HepG2 (cell line): Measurements from ENCODE around the gene DNMT3B. TPM values are rescaled to one million over a fixed set of nuclear protein-coding genes. Genes with fewer than 3 reads are reported as not detected.

Experiments
- ATAC-seq: fragments of 200-7000 bp; cut with Tn5 transposase; 3 replicates; pipeline ENCODE4 v1.9.1; 2020; ENCODE audit warnings: mild to moderate bottlenecking, moderate library complexity
- Bru-seq: library from RNA; stranded (reverse); fragments of 400-500 nt; gene quantifications from one replicate; lab custom pipeline; 2021; lab: Mats Ljungman, UMichigan
- BruChase-seq, 2 experiments: library from RNA; stranded (reverse); fragments of 400-500 nt; gene quantifications; one replicate each; lab custom pipeline; 2021; lab: Mats Ljungman, UMichigan
- BruUV-seq: library from RNA; stranded (reverse); fragments of 400-500 nt; replicated peaks from 2 replicates; lab custom pipeline; 2021; lab: Mats Ljungman, UMichigan
- CTCF ChIA-PET: fragments of 300-600 bp; formaldehyde crosslinking; extraction: SDS; loops from one replicate; lab custom pipeline; 2021; ENCODE audit warnings: low total read pairs, inconsistent platforms, low intra/inter-chr PET ratio; lab: Yijun Ruan, JAX
- POLR2A ChIA-PET: fragments of 350-600 bp; sonication (Branson Sonifier 250); formaldehyde crosslinking; loops from one replicate; lab custom pipeline; 2020; ENCODE audit warnings: antibody characterized with exemption, inconsistent platforms; lab: Yijun Ruan, JAX
- DNase-seq: peaks from one replicate; pipeline ENCODE4 v3.0.0-alpha.2; 2015; ENCODE audit warnings: low spot score
- FAIRE-seq: peaks from 3 replicates; lab custom pipeline; 2011; peaks lifted over from hg19 to GRCh38; lab: Jason Lieb, UNC
- H2AFZ ChIP-seq: one replicate; pipeline ENCODE4 v1.6.1; 2011; ENCODE audit warnings: low read length, inconsistent platforms
- H3K27ac ChIP-seq: fragments of 300-600 bp; 3 replicates; pipeline ENCODE4 v1.8.0; 2011; ENCODE audit warnings: mixed run types, mild to moderate bottlenecking, mixed read lengths, low read length, inconsistent platforms; ENCODE audit not compliant: insufficient read depth; ENCODE audit errors: extremely low read length
- H3K27me3 ChIP-seq, 2 experiments: fragments of 200-600 bp in 1 of 2; 2 replicates in 1 of 2; 3 replicates in 1 of 2; pipeline versions ENCODE4 v1.6.0 to v1.8.0; 2011; ENCODE audit warnings: low read length in 2 of 2, mild to moderate bottlenecking in 2 of 2, moderate library complexity in 2 of 2, inconsistent platforms in 1 of 2; ENCODE audit not compliant: insufficient read depth in 2 of 2, control insufficient read depth in 1 of 2
- H3K36me3 ChIP-seq, 2 experiments: fragments of 200-600 bp in 1 of 2; replicated peaks in 1 of 2; 2 replicates in 1 of 2; 3 replicates in 1 of 2; pipeline versions ENCODE4 v1.5.1 to v1.8.0; 2011; ENCODE audit warnings: low read length in 2 of 2, inconsistent platforms in 1 of 2; ENCODE audit not compliant: insufficient read depth in 2 of 2, control insufficient read depth in 1 of 2
- H3K4me1 ChIP-seq: 2 replicates; pipeline ENCODE4 v1.5.1; 2012; ENCODE audit warnings: low read length, inconsistent platforms; ENCODE audit not compliant: insufficient read depth
- H3K4me2 ChIP-seq: 2 replicates; pipeline ENCODE4 v1.6.0; 2011; ENCODE audit warnings: low read depth, low read length, inconsistent platforms
- H3K4me3 ChIP-seq, 3 experiments: fragments of 200-600 bp in 1 of 3; sonication (generic), shearing (Covaris generic) in 1 of 3; replicated peaks in 1 of 3; 2 replicates each; pipeline ENCODE4 v1.5.1; 2011 to 2016; ENCODE audit warnings: low read length in 3 of 3, inconsistent platforms in 2 of 3, low read depth in 2 of 3, mild to moderate bottlenecking in 2 of 3, control low read depth in 1 of 3, mixed read lengths in 1 of 3; ENCODE audit not compliant: insufficient read depth in 1 of 3
- H3K79me2 ChIP-seq: one replicate; pipeline ENCODE4 v1.6.1; 2011; ENCODE audit warnings: low read length, inconsistent platforms; ENCODE audit not compliant: insufficient read depth
- H3K9ac ChIP-seq: 2 replicates; pipeline ENCODE4 v1.6.0; 2011; ENCODE audit warnings: mild to moderate bottlenecking, low read depth, low read length, inconsistent platforms; ENCODE audit not compliant: insufficient read depth
- H3K9me3 ChIP-seq: 2 replicates; pipeline ENCODE4 v1.5.1; 2012; ENCODE audit warnings: mild to moderate bottlenecking, low read length
- H4K20me1 ChIP-seq: 2 replicates; pipeline ENCODE4 v1.6.0; 2011; ENCODE audit warnings: inconsistent platforms, mild to moderate bottlenecking, low read length, moderate library complexity; ENCODE audit not compliant: insufficient read depth
- DNMT1 ChIP-seq: sonication (generic); formaldehyde crosslinking; IDR thresholded peaks from 2 replicates; pipeline ENCODE4 v1.5.1; 2020; ENCODE audit warnings: mild to moderate bottlenecking, missing genetic modification reagents
- FOSL2 ChIP-seq: sonication (generic); formaldehyde crosslinking; IDR thresholded peaks from 2 replicates; pipeline ENCODE4 v1.4.0; 2020; ENCODE audit warnings: missing genetic modification reagents
- TEAD2 ChIP-seq: sonication (generic); formaldehyde crosslinking; IDR thresholded peaks from 2 replicates; pipeline ENCODE4 v1.9.0; 2021; ENCODE audit warnings: missing genetic modification reagents
- THYN1 ChIP-seq: sonication (generic); formaldehyde crosslinking; IDR thresholded peaks from 2 replicates; pipeline ENCODE4 v1.8.1; 2023; ENCODE audit warnings: low read depth, mild to moderate bottlenecking, moderate library complexity, missing genetic modification reagents, borderline replicate concordance
- ZNF205 ChIP-seq: IDR thresholded peaks from 2 replicates; pipeline ENCODE4 v1.6.1; 2018; ENCODE audit warnings: missing biosample characterization, missing genetic modification reagents
- ZNF451 ChIP-seq: sonication (generic); formaldehyde crosslinking; IDR thresholded peaks from 2 replicates; pipeline ENCODE4 v1.5.0; 2020; ENCODE audit warnings: mild to moderate bottlenecking, missing genetic modification reagents
- WGBS: methylation state at CpG from one replicate; pipeline ENCODE4 v1.1.6; 2017; ENCODE audit warnings: low lambda C conversion rate; 5-methylcytosine and 5-hydroxymethylcytosine counted together
- in situ Hi-C: cut with HindIII; loops from 2 replicates; pipeline ENCODE4 v1.10.0; 2017; ENCODE audit warnings: low pct_unique_long_range_greater_than_20kb; ENCODE audit not compliant: extremely low pct_ligation_motif_present
- intact Hi-C: fragments of 100-400 bp; cut with micrococcal nuclease; formaldehyde crosslinking; loops from one replicate; pipeline ENCODE4 v1.10.0; 2022; ENCODE audit not compliant: unreplicated experiment
- long read RNA-seq, 2 experiments: library from RNA in 1 of 2; library from polyadenylated mRNA in 1 of 2; stranded (forward) in 1 of 2; unstranded in 1 of 2; transcript quantifications; one replicate each; pipeline ENCODE4 v2.0.0, GENCODE V29; 2019 to 2022
- polyA minus RNA-seq, 3 experiments: library from RNA; depleted of rRNA, polyadenylated mRNA; stranded (reverse); fragments of >200 nt; gene quantifications; 2 replicates each; pipeline ENCODE4 v1.2.3, GENCODE V29; 2011; ENCODE audit warnings: low replicate concordance in 1 of 3
- polyA plus RNA-seq, 8 experiments: library from polyadenylated mRNA; depleted of rRNA in 3 of 8; stranded (reverse) in 7 of 8; unstranded in 1 of 8; fragments of >200 nt; fragmentation: Illumina TruSeq in 4 of 8; extraction: Trizol in 4 of 8; gene quantifications; 2 replicates each; pipeline versions ENCODE4 v1.2.1 to v1.2.3, GENCODE V29; 2011 to 2016; ENCODE audit warnings: low read depth in 4 of 8, missing spikeins in 1 of 8, mixed read lengths in 1 of 8; ENCODE audit not compliant: insufficient read depth in 1 of 8
- total RNA-seq, 5 experiments: library from RNA; depleted of rRNA; stranded (reverse); fragments of >200 nt; fragmentation: Illumina TruSeq; extraction: Trizol; gene quantifications; 2 replicates each; pipeline ENCODE4 v1.2.3, GENCODE V29; 2016; ENCODE audit warnings: low read depth in 1 of 5
- TF ChIP-seq, protein P1 (sequence below): sonication (generic); formaldehyde crosslinking; IDR thresholded peaks from 2 replicates; pipeline ENCODE4 v1.4.0; 2020; ENCODE audit warnings: missing genetic modification reagents
- TF ChIP-seq, protein P2 (sequence below): sonication (generic); formaldehyde crosslinking; IDR thresholded peaks from 2 replicates; pipeline ENCODE4 v1.5.0; 2020; ENCODE audit warnings: mild to moderate bottlenecking, missing genetic modification reagents, borderline replicate concordance
- TF ChIP-seq, protein P3 (sequence below): IDR thresholded peaks from 2 replicates; pipeline ENCODE4 v1.6.1; 2012; ENCODE audit warnings: low read depth, low read length, improper control_type of control experiment

Gene DNMT3B
- total RNA-seq (2016; rRNA removed; fragmentation: Illumina TruSeq; extraction: Trizol) (13.2 and 13.9 TPM in 2 replicates), polyA plus RNA-seq (2011; rRNA removed) (3.8 and 4.5 TPM in 2 replicates), polyA minus RNA-seq (2011; rRNA and poly(A)+ RNA removed; ENCODE audit: low replicate concordance) (4.9 and 9.1 TPM in 2 replicates), Bru-seq, nascent RNA (percentile 47 among the genes with signal in this experiment), BruChase-seq, experiment 1, labeled RNA remaining after a 6-hour chase (percentile 52 among the genes with signal in this experiment), BruChase-seq, experiment 2, labeled RNA remaining after a 2-hour chase (percentile 53 among the genes with signal in this experiment)
- 4.8 and 5.6 TPM in 2 replicates for total RNA-seq (2016; cell fraction: cytosol; rRNA removed; fragmentation: Illumina TruSeq; extraction: Trizol; ENCODE audit: low read depth)
- total RNA-seq (2016; cell fraction: insoluble cytoplasmic fraction; rRNA removed; fragmentation: Illumina TruSeq; extraction: Trizol), result 12.3 and 14.0 TPM in 2 replicates
- 7.7 TPM in 2 replicates for total RNA-seq (2016; cell fraction: membrane; rRNA removed; fragmentation: Illumina TruSeq; extraction: Trizol)
- 11.8 and 13.9 TPM in 2 replicates for total RNA-seq (2016; cell fraction: nucleus; rRNA removed; fragmentation: Illumina TruSeq; extraction: Trizol)
- 2.1 and 2.3 TPM in 2 replicates for polyA plus RNA-seq (2011; cell fraction: cytosol; rRNA removed)
- 9.9 and 12.6 TPM in 2 replicates for polyA plus RNA-seq (2011; cell fraction: nucleus; rRNA removed)
- 2.3 and 4.4 TPM in 2 replicates for polyA plus RNA-seq (2012)
- 0.97 and 1.1 TPM in 2 replicates for polyA plus RNA-seq (2016; cell fraction: cytosol; fragmentation: Illumina TruSeq; extraction: Trizol; ENCODE audit: low read depth)
- 12.3 and 14.5 TPM in 2 replicates for polyA plus RNA-seq (2016; cell fraction: insoluble cytoplasmic fraction; fragmentation: Illumina TruSeq; extraction: Trizol; ENCODE audit: low read depth)
- 3.8 and 4.4 TPM in 2 replicates for polyA plus RNA-seq (2016; cell fraction: membrane; fragmentation: Illumina TruSeq; extraction: Trizol; ENCODE audit: low read depth)
- 27.6 and 29.8 TPM in 2 replicates for polyA plus RNA-seq (2016; cell fraction: nucleus; fragmentation: Illumina TruSeq; extraction: Trizol; ENCODE audit: insufficient read depth, low read depth)
- 1.8 and 2.3 TPM in 2 replicates for polyA minus RNA-seq (2011; cell fraction: cytosol; rRNA and poly(A)+ RNA removed)
- polyA minus RNA-seq (2011; cell fraction: nucleus; rRNA and poly(A)+ RNA removed), result 2.6 and 3.0 TPM in 2 replicates
- long read RNA-seq, experiment 1, partial matches to known transcripts, result 0 of 1 reads
- long read RNA-seq, experiment 1, other reads (novel, unspliced or antisense), result 1 of 1 reads
- long read RNA-seq, experiment 2, full-length matches to known transcripts, result 1 of 4 reads
- long read RNA-seq, experiment 2, partial matches to known transcripts, result 0 of 4 reads
- long read RNA-seq, experiment 2, other reads (novel, unspliced or antisense), result 3 of 4 reads

DNA sequence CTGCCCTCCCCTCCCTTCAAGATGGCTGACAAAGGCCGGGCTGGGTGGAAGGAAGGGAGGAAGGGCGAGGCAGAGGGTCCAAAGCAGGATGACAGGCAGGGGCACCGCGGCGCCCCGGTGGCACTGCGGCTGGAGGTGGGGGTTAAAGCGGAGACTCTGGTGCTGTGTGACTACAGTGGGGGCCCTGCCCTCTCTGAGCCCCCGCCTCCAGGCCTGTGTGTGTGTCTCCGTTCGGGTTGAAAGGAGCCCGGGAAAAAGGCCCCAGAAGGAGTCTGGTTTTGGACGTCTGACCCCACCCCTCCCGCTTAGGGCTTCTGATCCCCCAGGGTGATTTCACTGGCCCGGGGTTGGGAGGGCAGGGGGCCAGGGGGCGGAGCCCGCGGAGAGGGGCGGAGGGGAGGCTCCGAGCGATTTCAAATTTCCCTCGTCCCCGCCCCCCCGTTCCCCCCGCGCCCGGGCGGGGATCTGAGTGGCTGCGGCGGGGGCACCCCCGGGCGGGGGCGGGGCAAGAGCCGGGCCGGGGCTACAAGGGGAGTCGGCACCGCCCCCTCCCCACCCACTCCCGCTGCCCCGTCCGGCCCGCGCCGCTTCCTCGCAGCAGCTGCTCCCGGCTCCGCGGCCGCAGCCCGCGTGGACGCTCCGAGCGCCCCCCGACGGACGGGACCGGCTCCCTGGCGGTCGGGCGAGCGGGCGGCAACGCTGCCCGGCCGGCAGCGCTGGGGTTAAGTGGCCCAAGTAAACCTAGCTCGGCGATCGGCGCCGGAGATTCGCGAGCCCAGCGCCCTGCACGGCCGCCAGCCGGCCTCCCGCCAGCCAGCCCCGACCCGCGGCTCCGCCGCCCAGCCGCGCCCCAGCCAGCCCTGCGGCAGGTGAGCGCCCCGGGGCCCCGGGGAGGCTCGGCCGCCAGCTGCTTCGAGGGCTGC is at the start of gene DNMT3B:
Gene DNMT3B (plus strand): TSS at position 555 of the 923 bp plus-strand sequence. CDS start 17,939 bp downstream, outside the sequence.
- BruUV-seq, result no TSS peak
- intact Hi-C loops (loop anchor here (1.0 to 5.0 kb wide), 3 partner anchors 19 to 90 kb away; partner anchors contain the start of genes C20orf203 and COMMD7), in situ Hi-C loops (loop anchor here (25.0 kb wide), 1 partner anchor 250 kb away; no protein-coding TSS in a partner anchor)
- H3K27ac ChIP-seq, result peak within 1 kb of the TSS; percentile 24
- peak within 1 kb of the TSS; percentile 75 for H3K9ac ChIP-seq
- DNase-seq (peak; percentile 60), ATAC-seq (peak; percentile 79), FAIRE-seq (no peak)
- peaks cover 61% of the 10 kb centered on the region for H3K4me1 ChIP-seq
- no peaks in the 10 kb centered on the region; a peak in 1 of 5 replicates for H3K27me3 ChIP-seq
- H3K9me3 ChIP-seq, result no peaks in the 10 kb centered on the region
- WGBS, result 1% methylated on average over 38 of the region's 92 CpGs
- H2AFZ ChIP-seq, result peak within 1 kb of the TSS; percentile 56
- peak within 1 kb of the TSS; percentile 98 for H3K4me2 ChIP-seq
- peak within 1 kb of the TSS; percentile 75 to 95 (median 95) for H3K4me3 ChIP-seq
- no peaks in the 10 kb centered on the region for H3K36me3 ChIP-seq
- ChIA-PET POLR2A (interaction anchor here (0.6 to 3.2 kb wide), 8 partner anchors 15 to 88 kb away, joined by 3 to 21 read pairs (median 4); partner anchors contain the start of genes C20orf203 and COMMD7), CTCF (interaction anchor here (0.6 to 1.8 kb wide), 3 partner anchors 17 to 88 kb away, joined by 3 to 5 read pairs (median 4); partner anchors contain the start of gene C20orf203)
- no peaks in the 10 kb centered on the region for H4K20me1 ChIP-seq
- H3K79me2 ChIP-seq, result peaks cover 7% of the 10 kb centered on the region
- TF ChIP-seq TEAD2, result no peak
- TF ChIP-seq, protein P1, sequence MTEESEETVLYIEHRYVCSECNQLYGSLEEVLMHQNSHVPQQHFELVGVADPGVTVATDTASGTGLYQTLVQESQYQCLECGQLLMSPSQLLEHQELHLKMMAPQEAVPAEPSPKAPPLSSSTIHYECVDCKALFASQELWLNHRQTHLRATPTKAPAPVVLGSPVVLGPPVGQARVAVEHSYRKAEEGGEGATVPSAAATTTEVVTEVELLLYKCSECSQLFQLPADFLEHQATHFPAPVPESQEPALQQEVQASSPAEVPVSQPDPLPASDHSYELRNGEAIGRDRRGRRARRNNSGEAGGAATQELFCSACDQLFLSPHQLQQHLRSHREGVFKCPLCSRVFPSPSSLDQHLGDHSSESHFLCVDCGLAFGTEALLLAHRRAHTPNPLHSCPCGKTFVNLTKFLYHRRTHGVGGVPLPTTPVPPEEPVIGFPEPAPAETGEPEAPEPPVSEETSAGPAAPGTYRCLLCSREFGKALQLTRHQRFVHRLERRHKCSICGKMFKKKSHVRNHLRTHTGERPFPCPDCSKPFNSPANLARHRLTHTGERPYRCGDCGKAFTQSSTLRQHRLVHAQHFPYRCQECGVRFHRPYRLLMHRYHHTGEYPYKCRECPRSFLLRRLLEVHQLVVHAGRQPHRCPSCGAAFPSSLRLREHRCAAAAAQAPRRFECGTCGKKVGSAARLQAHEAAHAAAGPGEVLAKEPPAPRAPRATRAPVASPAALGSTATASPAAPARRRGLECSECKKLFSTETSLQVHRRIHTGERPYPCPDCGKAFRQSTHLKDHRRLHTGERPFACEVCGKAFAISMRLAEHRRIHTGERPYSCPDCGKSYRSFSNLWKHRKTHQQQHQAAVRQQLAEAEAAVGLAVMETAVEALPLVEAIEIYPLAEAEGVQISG (CRISPR knock-in tag), result peak; percentile 56
- no peak for TF ChIP-seq FOSL2 (CRISPR knock-in tag)
- TF ChIP-seq ZNF205 (CRISPR knock-in tag), result no peak
- TF ChIP-seq, protein P2, sequence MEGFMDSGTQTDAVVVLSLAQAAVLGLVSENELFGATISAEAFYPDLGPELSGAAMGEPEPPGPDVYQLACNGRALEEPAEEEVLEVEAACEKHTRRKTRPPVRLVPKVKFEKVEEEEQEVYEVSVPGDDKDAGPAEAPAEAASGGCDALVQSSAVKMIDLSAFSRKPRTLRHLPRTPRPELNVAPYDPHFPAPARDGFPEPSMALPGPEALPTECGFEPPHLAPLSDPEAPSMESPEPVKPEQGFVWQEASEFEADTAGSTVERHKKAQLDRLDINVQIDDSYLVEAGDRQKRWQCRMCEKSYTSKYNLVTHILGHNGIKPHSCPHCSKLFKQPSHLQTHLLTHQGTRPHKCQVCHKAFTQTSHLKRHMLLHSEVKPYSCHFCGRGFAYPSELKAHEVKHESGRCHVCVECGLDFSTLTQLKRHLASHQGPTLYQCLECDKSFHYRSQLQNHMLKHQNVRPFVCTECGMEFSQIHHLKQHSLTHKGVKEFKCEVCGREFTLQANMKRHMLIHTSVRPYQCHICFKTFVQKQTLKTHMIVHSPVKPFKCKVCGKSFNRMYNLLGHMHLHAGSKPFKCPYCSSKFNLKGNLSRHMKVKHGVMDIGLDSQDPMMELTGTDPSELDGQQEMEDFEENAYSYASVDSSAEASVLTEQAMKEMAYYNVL, result no peak
- TF ChIP-seq, protein P3, sequence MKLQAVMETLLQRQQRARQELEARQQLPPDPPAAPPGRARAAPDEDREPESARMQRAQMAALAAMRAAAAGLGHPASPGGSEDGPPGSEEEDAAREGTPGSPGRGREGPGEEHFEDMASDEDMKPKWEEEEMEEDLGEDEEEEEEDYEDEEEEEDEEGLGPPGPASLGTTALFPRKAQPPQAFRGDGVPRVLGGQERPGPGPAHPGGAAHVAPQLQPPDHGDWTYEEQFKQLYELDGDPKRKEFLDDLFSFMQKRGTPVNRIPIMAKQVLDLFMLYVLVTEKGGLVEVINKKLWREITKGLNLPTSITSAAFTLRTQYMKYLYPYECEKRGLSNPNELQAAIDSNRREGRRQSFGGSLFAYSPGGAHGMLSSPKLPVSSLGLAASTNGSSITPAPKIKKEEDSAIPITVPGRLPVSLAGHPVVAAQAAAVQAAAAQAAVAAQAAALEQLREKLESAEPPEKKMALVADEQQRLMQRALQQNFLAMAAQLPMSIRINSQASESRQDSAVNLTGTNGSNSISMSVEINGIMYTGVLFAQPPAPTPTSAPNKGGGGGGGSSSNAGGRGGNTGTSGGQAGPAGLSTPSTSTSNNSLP, result no peak
- no peak for TF ChIP-seq THYN1
- TF ChIP-seq DNMT1 (CRISPR knock-in tag), result no peak; the same call in none of the 2 replicates
- peak; percentile 65; the same call in 1 of the 2 replicates for TF ChIP-seq ZNF451 (CRISPR knock-in tag)
